Ramos (cell line): ENCODE measurements around the gene BCR.

ENCODE experiments used
- in situ Hi-C: fragments of 300-500 bp; cut with MboI; formaldehyde crosslinking; loops from one replicate; pipeline ENCODE4 v1.14.3; 2022; ENCODE audit warnings: low sequenced_read_pairs; ENCODE audit not compliant: unreplicated experiment

BCR gene

DNA sequence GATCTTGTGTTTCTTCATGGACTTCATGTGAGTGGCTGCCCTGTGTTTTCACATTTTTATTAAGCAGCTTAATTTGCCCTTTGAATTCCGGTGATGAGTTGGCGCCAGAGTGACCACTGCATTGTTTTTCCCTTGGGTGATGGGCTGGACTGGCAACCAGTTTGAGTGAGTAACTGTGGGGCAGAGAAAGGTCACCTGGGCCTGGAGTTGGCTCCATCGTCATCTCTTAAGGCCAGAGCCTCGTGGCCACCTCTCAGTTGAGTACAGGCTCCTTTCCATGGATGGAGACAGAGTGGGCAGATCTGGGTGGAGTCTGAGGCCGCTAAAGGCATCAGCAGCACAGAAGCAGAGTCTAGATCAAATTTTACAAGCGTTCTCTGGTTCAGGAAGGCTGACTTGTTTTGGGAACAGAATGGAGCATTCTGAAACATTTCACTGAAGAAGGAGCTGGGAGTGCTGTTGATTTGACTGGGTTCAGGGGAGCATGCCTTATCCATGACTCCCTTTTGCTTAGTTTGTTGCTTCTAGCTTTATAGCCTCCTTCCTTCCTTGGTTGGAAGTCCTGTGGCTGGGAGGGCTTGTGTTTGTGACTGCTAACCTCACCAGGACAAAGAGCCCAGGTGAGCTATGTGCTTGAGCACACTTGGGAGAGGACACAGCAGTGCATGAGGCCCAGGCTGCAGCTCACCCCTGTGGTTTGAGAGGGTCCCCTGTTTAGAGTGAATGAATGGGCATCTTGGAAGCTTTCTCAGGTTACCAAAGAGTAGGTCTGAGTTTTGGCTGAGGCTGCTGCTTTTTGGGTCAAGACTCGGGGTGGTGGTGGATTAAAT, 7.8 kb downstream of the BCR start:
- in situ Hi-C loops: no loop called here

- in situ Hi-C loops: no loop called here
Measured at GRCh38 chr22:23190526-23190925, 10.2 kb downstream of the BCR start.

GRCh38 chr22:23192133-23192532, 11.8 kb downstream of the BCR start:
- in situ Hi-C loops: no loop called here

GRCh38 chr22:23192558-23192957, 12.2 kb downstream of the BCR start:
- in situ Hi-C loops: no loop called here

- in situ Hi-C loops: no loop called here
Measured at GRCh38 chr22:23193196-23193827, 13.0 kb downstream of the BCR start.

GRCh38 chr22:23193882-23194281, 13.6 kb downstream of the BCR start:
- in situ Hi-C loops: no loop called here

DNA sequence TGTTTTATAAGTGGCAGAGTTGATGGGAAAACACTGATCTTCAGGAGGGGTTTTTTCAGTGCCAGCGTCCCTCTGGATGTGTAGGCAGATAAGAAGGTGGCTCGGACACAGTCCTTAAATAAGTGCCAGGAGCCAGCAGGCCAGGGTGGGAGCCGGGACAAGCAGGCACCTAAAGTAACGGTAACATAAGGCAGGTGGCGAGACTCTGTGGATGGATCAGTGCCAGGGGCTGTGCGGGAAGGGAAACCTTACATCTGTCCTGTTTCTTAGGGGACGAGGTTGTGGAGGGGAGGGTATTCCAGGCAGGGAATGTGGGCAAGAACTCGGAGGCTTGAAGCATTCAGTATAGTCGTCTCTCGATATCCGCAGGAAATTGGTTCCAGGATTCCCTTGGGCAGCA, 15.9 kb downstream of the BCR start:
- in situ Hi-C loops: no loop called here

DNA sequence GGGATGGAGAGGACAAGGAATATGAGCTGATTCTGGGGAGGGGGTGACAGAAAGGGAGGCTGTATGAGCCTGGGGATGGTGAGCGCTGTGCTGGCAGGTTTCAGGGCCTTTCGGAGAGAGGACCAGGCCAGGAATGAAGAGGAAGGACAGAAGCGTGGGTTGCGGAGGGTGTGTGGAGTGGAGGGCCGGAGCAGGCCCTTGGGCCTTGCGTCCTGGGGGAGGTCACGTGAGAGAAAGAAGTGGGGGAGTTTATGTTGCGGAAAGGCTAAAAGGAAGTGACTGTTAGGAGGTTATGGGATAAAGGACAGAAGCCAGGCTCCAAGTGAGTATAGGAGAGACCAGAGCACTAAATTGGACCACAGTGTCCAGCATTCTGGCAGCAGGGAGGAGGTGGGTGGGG, 17.5 kb downstream of the BCR start:
- in situ Hi-C loops: no loop called here

- in situ Hi-C loops: no loop called here
Measured at GRCh38 chr22:23199159-23199558, 18.9 kb downstream of the BCR start.

DNA sequence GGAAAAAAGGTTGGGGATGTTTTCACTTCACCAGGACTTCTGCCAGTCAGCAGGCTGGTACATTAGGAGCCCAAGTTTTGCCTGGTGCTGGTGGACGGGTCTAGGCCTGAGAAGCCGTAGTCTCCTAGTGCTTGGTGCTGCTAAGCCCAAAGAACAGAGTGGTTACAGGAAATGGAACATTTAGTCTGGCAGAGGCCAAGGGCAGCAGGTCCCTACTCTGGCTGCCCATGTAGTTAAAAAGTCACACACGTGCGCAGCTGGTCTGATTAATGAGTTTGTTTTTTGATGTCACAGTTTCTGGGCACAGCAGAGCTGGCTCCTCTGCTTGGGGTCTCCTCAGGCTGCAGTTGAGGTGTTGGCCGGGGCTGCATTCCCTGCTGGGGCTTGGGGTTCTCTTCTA, 20.6 kb downstream of the BCR start:
- in situ Hi-C loops: no loop called here

GRCh38 chr22:23202812-23203451, 22.6 kb downstream of the BCR start:
- in situ Hi-C loops: no loop called here

GRCh38 chr22:23203452-23204124, 23.3 kb downstream of the BCR start:
- in situ Hi-C loops: no loop called here

DNA sequence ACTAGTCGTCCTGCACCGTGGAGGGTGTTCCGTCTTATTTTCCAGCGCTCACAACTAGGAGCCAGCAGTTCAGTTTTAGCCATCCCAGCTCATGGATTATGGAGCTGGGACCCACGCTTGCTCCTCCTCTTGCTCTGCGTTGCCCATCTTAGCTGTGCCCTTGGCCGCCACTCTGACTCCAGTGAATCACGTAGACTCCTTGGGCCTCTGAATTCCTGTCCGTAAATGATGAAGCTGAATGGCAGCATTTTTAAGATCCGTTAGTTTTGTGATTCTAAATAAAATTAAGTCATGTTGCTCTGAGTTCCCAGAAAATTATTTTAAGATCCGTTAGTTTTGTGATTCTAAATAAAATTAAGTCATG, 23.8 kb downstream of the BCR start:
- in situ Hi-C loops: no loop called here

DNA sequence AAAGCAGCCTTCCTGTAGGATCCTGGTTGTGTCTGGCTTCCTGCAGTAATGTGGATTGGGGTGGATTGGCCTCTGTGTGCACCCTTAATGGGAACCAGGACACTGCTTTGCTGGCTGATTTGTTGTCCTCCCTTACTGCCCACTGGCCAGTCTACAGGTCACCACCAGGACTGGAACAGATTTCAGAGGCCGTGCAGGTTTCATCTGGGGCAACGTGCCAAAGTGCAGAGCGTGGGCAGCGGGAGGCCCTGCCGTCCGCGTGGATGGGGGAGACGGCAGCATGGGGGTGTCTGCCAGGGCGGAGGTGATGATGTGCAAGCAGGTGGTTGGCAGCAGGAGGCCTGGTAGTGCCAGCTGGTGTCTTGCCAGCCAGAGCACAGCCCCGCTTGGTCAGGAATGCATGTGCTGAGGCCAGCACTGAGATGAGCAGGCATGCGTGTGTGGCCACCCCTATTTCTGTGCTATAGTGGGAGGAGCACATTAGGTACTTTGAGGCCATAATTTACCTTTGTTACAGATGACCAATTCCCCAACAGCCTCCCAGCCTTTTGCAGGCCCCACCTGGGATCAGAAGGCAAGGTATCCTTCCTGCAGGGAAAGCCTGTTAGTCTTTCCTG, 24.3 kb downstream of the BCR start:
- in situ Hi-C loops: no loop called here

- in situ Hi-C loops: no loop called here
Measured at GRCh38 chr22:23205339-23206049, 25.2 kb downstream of the BCR start.

GRCh38 chr22:23206915-23207314, 26.6 kb downstream of the BCR start:
- in situ Hi-C loops: no loop called here

GRCh38 chr22:23207729-23208393, 27.6 kb downstream of the BCR start:
- in situ Hi-C loops: no loop called here

DNA sequence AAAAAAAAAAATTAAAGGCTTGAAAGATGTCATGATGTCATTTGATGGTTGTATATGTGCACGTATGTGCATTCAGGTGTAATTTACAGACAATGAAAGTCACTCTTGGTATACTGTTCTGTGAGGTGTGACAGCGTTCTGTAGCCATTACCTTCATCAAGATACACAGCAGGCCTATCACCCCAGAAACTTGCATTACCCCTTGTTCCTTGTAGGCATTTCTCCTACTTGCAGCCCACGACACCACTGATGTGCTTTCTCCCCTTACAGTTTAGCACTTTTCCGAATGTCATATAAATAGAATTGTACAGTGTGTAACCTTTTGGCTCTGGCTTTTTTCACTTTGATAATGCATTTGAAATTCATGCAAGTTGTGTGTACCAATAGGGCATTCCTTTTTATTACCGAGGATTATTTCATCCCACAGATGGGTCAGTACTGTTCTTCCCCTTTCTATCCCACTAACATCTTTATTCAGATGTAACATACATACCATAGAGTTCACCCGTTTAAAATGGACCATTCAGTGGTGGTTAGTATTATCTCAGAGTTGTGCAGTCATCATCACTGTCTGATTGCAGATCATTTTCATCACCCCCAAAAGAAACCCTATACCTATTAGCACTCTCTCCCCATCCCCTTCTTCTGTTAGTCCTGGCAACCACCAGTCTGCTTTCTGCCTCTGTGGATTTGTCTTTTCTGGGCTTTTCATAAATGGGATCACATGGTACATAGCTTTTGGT, 30.3 kb downstream of the BCR start:
- in situ Hi-C loops: no loop called here

DNA sequence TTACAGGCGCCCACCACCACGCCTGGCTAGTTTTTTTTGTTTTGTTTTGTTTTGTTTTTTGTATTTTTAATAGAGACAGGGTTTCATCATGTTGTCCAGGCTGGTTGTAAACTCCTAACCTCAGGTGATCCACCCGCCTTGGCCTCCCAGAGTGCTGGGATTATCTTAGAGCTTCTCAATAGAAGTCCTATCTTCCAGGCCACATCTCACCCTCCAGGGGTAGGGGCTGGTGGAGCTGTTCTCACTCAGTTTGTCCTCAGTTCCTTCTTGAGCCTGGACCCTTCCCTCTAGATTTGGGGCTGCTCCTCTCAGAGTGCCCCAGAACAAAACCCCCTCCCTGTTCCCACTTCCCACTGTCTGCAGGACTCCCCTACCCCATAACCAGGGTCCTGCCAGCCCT, 31.3 kb downstream of the BCR start:
- in situ Hi-C loops: no loop called here
